Stimulated activated naive CD8-positive, alpha-beta T cell treated with anti-CD3 and anti-CD28 coated beads, Interleukin-15, Interleukin-2, amounts not matched to agents 100 U/mL and 50 U/mL, for 24 hours (primary cell): ENCODE measurements around the gene MTTP.

Experiments
- ATAC-seq: fragments of 150-1000 bp; cut with Tn5 transposase; one replicate; pipeline ENCODE4 v1.10.0; 2021
- DNase-seq: peaks from one replicate; pipeline ENCODE4 v3.0.0; 2021

MTTP gene

GRCh38 chr4:99642725-99643489 lies 68.3 kb downstream of the MTTP start:
- DNase-seq (no peak), ATAC-seq (no peak)

- no peak for DNase-seq
- no peak for ATAC-seq
Measured at GRCh38 chr4:99644453-99644852, 69.8 kb downstream of the MTTP start.

GRCh38 chr4:99645036-99645435 lies 70.4 kb downstream of the MTTP start:
- DNase-seq (no peak), ATAC-seq (no peak)

- ATAC-seq (no peak), DNase-seq (no peak)
Measured at GRCh38 chr4:99645638-99646037, 71.0 kb downstream of the MTTP start.

GRCh38 chr4:99647071-99647470 lies 72.4 kb downstream of the MTTP start:
- no peak for DNase-seq
- no peak for ATAC-seq

- ATAC-seq (no peak), DNase-seq (no peak)
Measured at GRCh38 chr4:99648321-99648720, 73.7 kb downstream of the MTTP start.

GRCh38 chr4:99649208-99649607 lies 74.6 kb downstream of the MTTP start:
- no peak for ATAC-seq
- DNase-seq: no peak

- DNase-seq (no peak), ATAC-seq (peak; percentile 8)
Measured at GRCh38 chr4:99649778-99650177, 75.2 kb downstream of the MTTP start.

GRCh38 chr4:99651016-99651769 lies 76.6 kb downstream of the MTTP start:
- DNase-seq (no peak), ATAC-seq (no peak)

- ATAC-seq: no peak
- no peak for DNase-seq
Measured at GRCh38 chr4:99651811-99652485, 77.3 kb downstream of the MTTP start.

- DNase-seq (no peak), ATAC-seq (no peak)
Measured at GRCh38 chr4:99652596-99653436, 78.2 kb downstream of the MTTP start.

GRCh38 chr4:99653916-99654315 lies 79.3 kb downstream of the MTTP start:
- ATAC-seq: no peak

GRCh38 chr4:99654361-99654761 lies 79.7 kb downstream of the MTTP start:
- ATAC-seq (no peak), DNase-seq (no peak)

More at GRCh38 chr4:99653916-99654315, 79.3 kb downstream of the MTTP start:
- DNase-seq: no peak

GRCh38 chr4:99655308-99656081 lies 80.9 kb downstream of the MTTP start:
- ATAC-seq: no peak

GRCh38 chr4:99657798-99658197 lies 83.2 kb downstream of the MTTP start, which contains the start of gene C4orf54:
C4orf54 (minus strand) TSS chr4:99657828; CDS start chr4:99654648, 3,180 bp downstream.
- ATAC-seq: no peak
- DNase-seq: no peak

More at GRCh38 chr4:99655308-99656081, 80.9 kb downstream of the MTTP start:
- no peak for DNase-seq

GRCh38 chr4:99658666-99659065 lies 84.0 kb downstream of the MTTP start:
- DNase-seq (no peak), ATAC-seq (no peak)

GRCh38 chr4:99661907-99662306 lies 87.3 kb downstream of the MTTP start:
- no peak for ATAC-seq

GRCh38 chr4:99664716-99665115 lies 90.1 kb downstream of the MTTP start:
- DNase-seq (no peak), ATAC-seq (no peak)

More at GRCh38 chr4:99661907-99662306, 87.3 kb downstream of the MTTP start:
- DNase-seq: no peak

- DNase-seq (no peak), ATAC-seq (no peak)
Measured at GRCh38 chr4:99665983-99666382, 91.4 kb downstream of the MTTP start.

- ATAC-seq (no peak), DNase-seq (no peak)
Measured at GRCh38 chr4:99668472-99668871, 93.8 kb downstream of the MTTP start.

- ATAC-seq (no peak), DNase-seq (no peak)
Measured at GRCh38 chr4:99669084-99669483, 94.5 kb downstream of the MTTP start.
